Measurements from ENCODE around the gene SERPINA5. TPM values are rescaled to one million over a fixed set of nuclear protein-coding genes. Genes with fewer than 3 reads are reported as not detected.

SERPINA5 gene
- total and polyA plus RNA-seq, 2 of the 8 experiments (the other 6 are each of a cell fraction or from before 2014, with no cell fraction given) = 1.8 to 1.9 TPM

GRCh38 chr14:94573475-94574277, 7.5 kb upstream of the SERPINA5 start (continued):
- TF ChIP-seq SAP30 (IDR thresholded peaks at IDR 0.05; ENCODE audit: insufficient read depth, insufficient replicate concordance, low read length) = no peak
- TF ChIP-seq ATF3 (IDR thresholded peaks at IDR 0.05; ENCODE audit: insufficient read depth, low read depth, low read length) = no peak
- TF ChIP-seq KDM1A (IDR thresholded peaks at IDR 0.05; ENCODE audit: borderline replicate concordance, low read length) = no peak
- no peak for TF ChIP-seq GABPA (IDR thresholded peaks at IDR 0.05; ENCODE audit: borderline replicate concordance, insufficient read depth, low read length)

All from H1 (cell line).